ENCODE data around the gene DISC1.
"Not testable (repeated sequence)": the region's sequence is repeated elsewhere in the genome, so short reads cannot be mapped to it uniquely, and the experiment has no call there.

Gene DISC1

GRCh38 chr1:231716879-231717278 is 90.3 kb downstream of the DISC1 start:
- no peak overlapping the region for H3K27ac Mint-ChIP-seq
- no peaks in the 10 kb centered on the region for H3K4me1 Mint-ChIP-seq (ENCODE audit: low read depth)
- intact Hi-C loops (cut with micrococcal nuclease) = no loop called here
- no peaks in the 10 kb centered on the region for H3K9me3 Mint-ChIP-seq
- H3K36me3 Mint-ChIP-seq (ENCODE audit: low read depth) = peaks cover 61% of the 10 kb centered on the region
- H3K4me3 Mint-ChIP-seq = no peak overlapping the region
- no peaks in the 10 kb centered on the region for H3K27me3 Mint-ChIP-seq

GRCh38 chr1:231719485-231720183 is 93.0 kb downstream of the DISC1 start:
- intact Hi-C loops (cut with micrococcal nuclease) = no loop called here
- Mint-ChIP-seq H3K9me3 (no peaks in the 10 kb centered on the region), H3K27me3 (no peaks in the 10 kb centered on the region), H3K4me1 (ENCODE audit: low read depth) (peaks cover 8% of the 10 kb centered on the region), H3K27ac (no peak overlapping the region), H3K36me3 (ENCODE audit: low read depth) (peaks cover 59% of the 10 kb centered on the region), H3K4me3 (no peak overlapping the region)

- Mint-ChIP-seq H3K36me3 (ENCODE audit: low read depth) (peaks cover 52% of the 10 kb centered on the region), H3K9me3 (no peaks in the 10 kb centered on the region), H3K4me3 (no peak overlapping the region), H3K27me3 (no peaks in the 10 kb centered on the region), H3K4me1 (ENCODE audit: low read depth) (peaks cover 20% of the 10 kb centered on the region), H3K27ac (no peak overlapping the region)
- intact Hi-C loops (cut with micrococcal nuclease) = no loop called here
Measured at GRCh38 chr1:231720652-231721325, 94.2 kb downstream of the DISC1 start.

- Mint-ChIP-seq H3K36me3 (ENCODE audit: low read depth) (peaks cover 45% of the 10 kb centered on the region), H3K4me1 (ENCODE audit: low read depth) (peaks cover 26% of the 10 kb centered on the region), H3K4me3 (no peak overlapping the region), H3K27me3 (no peaks in the 10 kb centered on the region), H3K9me3 (no peaks in the 10 kb centered on the region), H3K27ac (no peak overlapping the region)
- intact Hi-C loops (cut with micrococcal nuclease) = no loop called here
Measured at GRCh38 chr1:231721436-231721835, 94.8 kb downstream of the DISC1 start.

- H3K4me3 Mint-ChIP-seq = no peak overlapping the region
- intact Hi-C loops (cut with micrococcal nuclease) = no loop called here
- H3K27me3 Mint-ChIP-seq = no peaks in the 10 kb centered on the region
Measured at GRCh38 chr1:231722356-231722755, 95.8 kb downstream of the DISC1 start.

GRCh38 chr1:231723146-231723545 is 96.6 kb downstream of the DISC1 start:
- no peaks in the 10 kb centered on the region for H3K9me3 Mint-ChIP-seq
- H3K27ac Mint-ChIP-seq = no peak overlapping the region
- peaks cover 28% of the 10 kb centered on the region for H3K4me1 Mint-ChIP-seq (ENCODE audit: low read depth)
- intact Hi-C loops (cut with micrococcal nuclease) = no loop called here
- no peaks in the 10 kb centered on the region for H3K27me3 Mint-ChIP-seq
- peaks cover 40% of the 10 kb centered on the region for H3K36me3 Mint-ChIP-seq (ENCODE audit: low read depth)
- no peak overlapping the region for H3K4me3 Mint-ChIP-seq

More at GRCh38 chr1:231722356-231722755, 95.8 kb downstream of the DISC1 start:
- H3K9me3 Mint-ChIP-seq = no peaks in the 10 kb centered on the region
- no peak overlapping the region for H3K27ac Mint-ChIP-seq
- peaks cover 28% of the 10 kb centered on the region for H3K4me1 Mint-ChIP-seq (ENCODE audit: low read depth)
- peaks cover 43% of the 10 kb centered on the region for H3K36me3 Mint-ChIP-seq (ENCODE audit: low read depth)

- H3K36me3 Mint-ChIP-seq (ENCODE audit: low read depth) = peaks cover 34% of the 10 kb centered on the region
- intact Hi-C loops (cut with micrococcal nuclease) = no loop called here
- H3K27me3 Mint-ChIP-seq = no peaks in the 10 kb centered on the region
- H3K4me3 Mint-ChIP-seq = no peak overlapping the region
- peak overlapping the region; percentile 58 for H3K27ac Mint-ChIP-seq
- H3K4me1 Mint-ChIP-seq (ENCODE audit: low read depth) = peaks cover 28% of the 10 kb centered on the region
- H3K9me3 Mint-ChIP-seq = no peaks in the 10 kb centered on the region
Measured at GRCh38 chr1:231724041-231724440, 97.5 kb downstream of the DISC1 start.

- intact Hi-C loops (cut with micrococcal nuclease) = no loop called here
- Mint-ChIP-seq H3K27ac (peak overlapping the region; percentile 70), H3K4me1 (ENCODE audit: low read depth) (peaks cover 28% of the 10 kb centered on the region), H3K9me3 (no peaks in the 10 kb centered on the region), H3K27me3 (no peaks in the 10 kb centered on the region), H3K4me3 (no peak overlapping the region), H3K36me3 (ENCODE audit: low read depth) (peaks cover 32% of the 10 kb centered on the region)
Measured at GRCh38 chr1:231724876-231725647, 98.5 kb downstream of the DISC1 start.

GRCh38 chr1:231727171-231727570 is 100.6 kb downstream of the DISC1 start:
- Mint-ChIP-seq H3K4me1 (ENCODE audit: low read depth) (peaks cover 28% of the 10 kb centered on the region), H3K27me3 (no peaks in the 10 kb centered on the region), H3K9me3 (no peaks in the 10 kb centered on the region), H3K27ac (peak overlapping the region; percentile 34), H3K4me3 (no peak overlapping the region), H3K36me3 (ENCODE audit: low read depth) (peaks cover 13% of the 10 kb centered on the region)
- intact Hi-C loops (cut with micrococcal nuclease) = no loop called here

GRCh38 chr1:231728987-231729386 is 102.4 kb downstream of the DISC1 start:
- intact Hi-C loops (cut with micrococcal nuclease); H3K27ac Mint-ChIP-seq; H3K4me3 Mint-ChIP-seq; H3K9me3 Mint-ChIP-seq; H3K27me3 Mint-ChIP-seq; H3K36me3 Mint-ChIP-seq (ENCODE audit: low read depth): not testable (repeated sequence)
- H3K4me1 Mint-ChIP-seq (ENCODE audit: low read depth) = peaks cover 27% of the 10 kb centered on the region

- H3K36me3 Mint-ChIP-seq (ENCODE audit: low read depth) = no peaks in the 10 kb centered on the region
- intact Hi-C loops (cut with micrococcal nuclease) = no loop called here
- H3K27me3 Mint-ChIP-seq = no peaks in the 10 kb centered on the region
- no peak overlapping the region for H3K27ac Mint-ChIP-seq
- H3K4me1 Mint-ChIP-seq (ENCODE audit: low read depth) = peaks cover 21% of the 10 kb centered on the region
- no peak overlapping the region for H3K4me3 Mint-ChIP-seq
- no peaks in the 10 kb centered on the region for H3K9me3 Mint-ChIP-seq
Measured at GRCh38 chr1:231729544-231729943, 103.0 kb downstream of the DISC1 start.

GRCh38 chr1:231731268-231731667 is 104.7 kb downstream of the DISC1 start:
- no peaks in the 10 kb centered on the region for H3K9me3 Mint-ChIP-seq
- peaks cover 4% of the 10 kb centered on the region for H3K4me1 Mint-ChIP-seq (ENCODE audit: low read depth)
- H3K27ac Mint-ChIP-seq = no peak overlapping the region
- no peak overlapping the region for H3K4me3 Mint-ChIP-seq
- intact Hi-C loops (cut with micrococcal nuclease) = no loop called here
- H3K36me3 Mint-ChIP-seq (ENCODE audit: low read depth) = no peaks in the 10 kb centered on the region
- no peaks in the 10 kb centered on the region for H3K27me3 Mint-ChIP-seq

GRCh38 chr1:231733063-231733462 is 106.5 kb downstream of the DISC1 start:
- H3K4me1 Mint-ChIP-seq (ENCODE audit: low read depth) = peaks cover 2% of the 10 kb centered on the region
- H3K27me3 Mint-ChIP-seq = no peaks in the 10 kb centered on the region
- intact Hi-C loops (cut with micrococcal nuclease) = no loop called here
- H3K27ac Mint-ChIP-seq = no peak overlapping the region
- no peak overlapping the region for H3K4me3 Mint-ChIP-seq
- H3K9me3 Mint-ChIP-seq = no peaks in the 10 kb centered on the region
- peaks cover 3% of the 10 kb centered on the region for H3K36me3 Mint-ChIP-seq (ENCODE audit: low read depth)

- H3K27me3 Mint-ChIP-seq = no peaks in the 10 kb centered on the region
- intact Hi-C loops (cut with micrococcal nuclease) = no loop called here
- peaks cover 8% of the 10 kb centered on the region for H3K36me3 Mint-ChIP-seq (ENCODE audit: low read depth)
- no peak overlapping the region for H3K27ac Mint-ChIP-seq
- H3K9me3 Mint-ChIP-seq = no peaks in the 10 kb centered on the region
- H3K4me1 Mint-ChIP-seq (ENCODE audit: low read depth) = peaks cover 5% of the 10 kb centered on the region
- no peak overlapping the region for H3K4me3 Mint-ChIP-seq
Measured at GRCh38 chr1:231733672-231734071, 107.1 kb downstream of the DISC1 start.
